Left colon (tissue), 2 donors: Measurements from ENCODE around the gene AHCY. TPM values are rescaled to one million over a fixed set of nuclear protein-coding genes. Genes with fewer than 3 reads are reported as not detected.
"Not testable (repeated sequence)": the region's sequence is repeated elsewhere in the genome, so short reads cannot be mapped to it uniquely, and the experiment has no call there.

Experiments
- ATAC-seq: fragments of 200-7000 bp; cut with Tn5 transposase; one replicate; pipeline ENCODE4 v1.9.1; 2020; ENCODE audit warnings: mild to moderate bottlenecking, moderate library complexity
- DNase-seq, 2 donors: peaks; one replicate each; pipeline ENCODE4 v3.0.0-alpha.2; 2020
- intact Hi-C, 2 donors: fragments of 100-400 bp; cut with DNase I in 1 of 2; cut with micrococcal nuclease in 1 of 2; formaldehyde crosslinking; loops; one replicate each; pipeline versions ENCODE4 v1.11.2 to v1.14.0; 2022; cut with DNase I, micrococcal nuclease
- total RNA-seq, 2 donors: library from RNA; stranded (reverse); fragmentation: NEBNext Ultra II Directional; extraction: Animal tissue kit (Norgen Biotek cat#: 25700); gene quantifications; one replicate each; pipeline ENCODE4 v1.2.1, GENCODE V29; 2021
- donor health status: DM: no; HTN: no; CAD: no.
- donor health status: DM: yes; HTN: yes; CAD: no.

Gene AHCY
- total RNA-seq, 2 donors from 2014 or later: 72.9 to 73.9 TPM

GRCh38 chr20:34269996-34270627 lies 33.0 kb downstream of the AHCY start:
- intact Hi-C loops: no loop called here
- ATAC-seq (no peak), DNase-seq (no peak)

- ATAC-seq (peak; percentile 84), DNase-seq (peak; percentile 37 to 61)
- intact Hi-C loops: no loop called here
These were observed 34.1 kb downstream of the AHCY start for GRCh38 chr20:34268851-34269636.

- DNase-seq (no peak), ATAC-seq (no peak)
- intact Hi-C loops: no loop called here
These were observed 35.0 kb downstream of the AHCY start for GRCh38 chr20:34268145-34268544.

GRCh38 chr20:34264141-34264540 lies 39.0 kb downstream of the AHCY start:
- ATAC-seq (no peak), DNase-seq (no peak)
- intact Hi-C loops: no loop called here

- intact Hi-C loops, ATAC-seq, DNase-seq: not testable (repeated sequence)
These were observed 39.7 kb downstream of the AHCY start for GRCh38 chr20:34263468-34263867.

DNA sequence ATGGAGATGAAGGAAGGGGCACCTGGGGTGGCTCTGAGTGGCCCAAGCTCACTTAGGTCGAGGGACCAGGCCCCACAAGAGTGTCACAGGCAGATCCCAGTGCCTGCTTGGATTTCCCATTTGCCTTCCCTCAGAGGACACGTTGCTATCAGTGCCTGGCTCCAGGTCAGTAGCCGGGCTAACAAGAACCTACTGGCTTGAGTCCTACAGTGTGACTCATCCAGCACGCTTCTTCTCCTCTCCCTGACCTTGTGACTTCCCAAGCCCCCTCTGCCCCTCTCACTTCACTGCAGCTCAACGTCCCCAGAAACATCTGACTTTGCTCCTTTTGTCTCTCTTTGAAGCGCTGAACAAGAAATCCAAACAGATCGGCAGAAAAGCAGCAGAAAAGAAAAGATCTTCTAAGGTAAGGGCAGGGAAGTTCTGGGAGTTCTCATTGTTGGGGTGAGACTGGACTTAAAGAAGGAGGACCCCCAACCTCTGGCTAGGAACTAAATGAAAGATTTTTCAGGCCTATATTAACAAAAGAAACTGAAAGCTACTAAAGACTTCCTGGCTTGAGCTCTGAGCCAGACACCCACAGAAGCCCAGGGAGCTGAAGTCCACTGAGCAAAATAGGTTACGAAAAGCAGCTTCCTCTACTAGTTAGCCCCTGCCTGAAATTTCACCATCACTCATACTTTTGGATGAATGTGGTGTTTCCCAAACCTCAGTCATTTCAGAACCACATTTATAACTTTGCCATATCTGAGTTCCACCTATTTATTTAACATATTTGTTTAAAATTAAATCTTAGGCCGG lies 40.5 kb downstream of the AHCY start:
- ATAC-seq (no peak), DNase-seq (no peak)
- intact Hi-C loops: no loop called here

- intact Hi-C loops: no loop called here
- ATAC-seq: no peak
- no peak for DNase-seq
These were observed 42.8 kb downstream of the AHCY start for GRCh38 chr20:34260208-34260942.

DNA sequence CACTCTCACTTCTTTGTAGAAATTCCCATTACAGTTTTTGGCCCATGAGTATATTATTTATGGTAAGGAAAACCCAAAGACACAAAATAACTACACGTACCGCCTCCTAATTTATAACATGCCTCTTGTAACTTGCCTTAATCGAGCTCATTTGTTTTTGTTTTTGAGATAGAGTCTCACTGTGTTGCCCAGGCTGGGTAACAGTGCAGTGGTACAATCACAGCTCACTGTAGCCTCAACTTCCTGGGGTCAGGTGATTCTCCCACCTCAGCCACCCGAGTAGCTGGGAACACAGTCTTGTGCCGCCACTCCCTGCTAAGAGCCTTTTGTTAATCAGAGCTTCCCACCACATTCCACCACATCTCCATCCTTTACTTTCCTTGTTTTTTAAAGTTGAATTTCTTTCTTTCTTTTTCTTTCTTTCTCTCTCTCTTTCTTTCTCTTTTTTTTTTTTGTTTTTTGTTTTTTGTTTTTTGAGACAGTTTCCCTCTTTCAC lies 46.5 kb downstream of the AHCY start:
- intact Hi-C loops: no loop called here
- ATAC-seq (no peak), DNase-seq (no peak)

- intact Hi-C loops: no loop called here
- peak; percentile 38 for ATAC-seq
- DNase-seq: no peak
These were observed 48.2 kb downstream of the AHCY start for GRCh38 chr20:34254979-34255378.

GRCh38 chr20:34252431-34253086 lies 50.6 kb downstream of the AHCY start:
- intact Hi-C loops, DNase-seq: not testable (repeated sequence)

GRCh38 chr20:34251619-34252018 lies 51.5 kb downstream of the AHCY start:
- ATAC-seq: no peak

More at GRCh38 chr20:34252431-34253086, 50.6 kb downstream of the AHCY start:
- ATAC-seq: not testable (repeated sequence)

GRCh38 chr20:34250005-34250404 lies 53.1 kb downstream of the AHCY start:
- intact Hi-C loops: no loop called here
- DNase-seq: no peak
- no peak for ATAC-seq

More at GRCh38 chr20:34251619-34252018, 51.5 kb downstream of the AHCY start:
- DNase-seq: no peak
- intact Hi-C loops: no loop called here

DNA sequence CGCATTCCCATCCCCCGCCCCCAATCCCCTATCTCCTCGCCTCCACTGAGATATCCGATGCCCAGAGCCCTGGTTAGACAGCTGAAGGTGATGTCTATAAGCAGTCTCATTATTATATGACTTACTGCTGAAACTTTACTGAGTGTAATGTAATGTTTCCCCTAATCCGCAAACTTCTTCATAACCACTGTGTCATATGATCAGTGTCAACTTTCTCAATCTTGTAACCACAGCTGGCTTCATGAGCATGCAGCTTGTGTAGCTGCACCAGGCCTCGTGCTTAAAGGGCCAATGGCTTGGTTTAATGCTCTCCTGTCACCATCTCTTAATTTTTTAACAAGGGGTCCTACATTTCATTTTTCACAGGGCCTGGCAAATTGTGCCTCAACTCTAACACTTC lies 53.9 kb downstream of the AHCY start:
- ATAC-seq: peak; percentile 17
- DNase-seq: no peak
- intact Hi-C loops: no loop called here

GRCh38 chr20:34246126-34246626 lies 57.0 kb downstream of the AHCY start:
- intact Hi-C loops: no loop called here
- DNase-seq: no peak
- ATAC-seq: no peak

- intact Hi-C loops: no loop called here
- DNase-seq (no peak), ATAC-seq (no peak)
These were observed 59.8 kb downstream of the AHCY start for GRCh38 chr20:34243377-34243776.

GRCh38 chr20:34242879-34243278 lies 60.3 kb downstream of the AHCY start:
- no peak for DNase-seq
- intact Hi-C loops: no loop called here
- ATAC-seq: no peak

DNA sequence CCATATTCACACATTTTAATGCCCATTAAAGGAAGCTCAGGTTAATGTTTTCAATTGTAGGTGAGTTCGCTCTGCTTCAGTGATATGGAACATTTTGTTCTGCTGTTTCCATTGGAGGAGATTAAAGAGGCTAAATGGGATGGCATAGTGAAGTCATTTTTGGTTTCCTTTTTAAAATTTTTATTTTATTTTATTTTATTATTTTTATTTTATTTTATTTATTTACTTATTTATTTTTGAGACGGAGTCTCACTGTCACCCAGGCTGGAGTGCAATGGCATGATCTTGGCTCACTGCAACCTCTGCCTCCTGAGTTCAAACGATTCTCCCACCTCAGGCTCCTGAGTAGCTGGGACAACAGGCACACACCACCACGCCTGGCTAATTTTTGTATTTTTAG lies 61.1 kb downstream of the AHCY start:
- ATAC-seq, DNase-seq, intact Hi-C loops: not testable (repeated sequence)
